Measurements from ENCODE around the gene IL16. TPM values are rescaled to one million over a fixed set of nuclear protein-coding genes. Genes with fewer than 3 reads are reported as not detected.
"Not testable (repeated sequence)": the region's sequence is repeated elsewhere in the genome, so short reads cannot be mapped to it uniquely, and the experiment has no call there.

The IL16 gene
- total and polyA plus RNA-seq, 2 donors = 10.6 to 20.7 TPM

- H3K4me1 ChIP-seq (ENCODE audit: insufficient read depth) = no peaks in the 10 kb centered on the region
- H3K27ac ChIP-seq (ENCODE audit: low read depth) = no peak overlapping the region
- WGBS = 82% methylated on average over 11 of the region's 11 CpGs
- no peak overlapping the region for H3K4me3 ChIP-seq (ENCODE audit: low read depth, low read length)
- DNase-seq (ENCODE audit: extremely low spot score) = no peak
- no peaks in the 10 kb centered on the region for H3K36me3 ChIP-seq (ENCODE audit: insufficient read depth)
Measured at GRCh38 chr15:81199031-81199779, 2.5 kb downstream of the IL16 start.

DNA sequence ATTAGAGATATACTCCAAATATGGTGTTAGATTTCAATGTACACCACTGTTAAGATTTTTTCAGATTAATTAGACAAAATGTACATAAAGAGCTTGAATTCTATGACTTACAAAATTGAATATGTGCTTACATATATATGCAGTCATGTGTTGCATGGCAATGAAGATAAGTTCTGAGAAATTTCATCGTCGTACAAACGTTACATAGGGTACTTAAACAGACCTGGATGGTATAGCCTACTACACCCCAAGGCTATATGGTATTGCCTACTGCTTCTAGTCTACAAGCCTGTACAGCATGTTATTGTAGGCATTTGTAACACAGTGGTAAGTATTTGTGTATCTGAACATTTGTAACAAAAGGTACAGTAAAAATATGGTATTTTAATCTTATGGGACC is 9.3 kb downstream of the IL16 start:
- Histone ChIP-seq H3K36me3 (ENCODE audit: insufficient read depth) (no peaks in the 10 kb centered on the region), H3K4me1 (ENCODE audit: insufficient read depth) (no peaks in the 10 kb centered on the region), H3K27ac (ENCODE audit: low read depth) (no peak overlapping the region), H3K4me3 (ENCODE audit: low read depth, low read length) (no peak overlapping the region)
- DNase-seq (ENCODE audit: extremely low spot score) = no peak
- 88% methylated on average over 3 of the region's 3 CpGs for WGBS

- H3K27ac ChIP-seq (ENCODE audit: low read depth); DNase-seq (ENCODE audit: extremely low spot score); H3K4me3 ChIP-seq (ENCODE audit: low read depth, low read length); H3K36me3 ChIP-seq (ENCODE audit: insufficient read depth); H3K4me1 ChIP-seq (ENCODE audit: insufficient read depth): not testable (repeated sequence)
- 88% methylated on average over 1 of the region's 1 CpG for WGBS
Measured at GRCh38 chr15:81207987-81208386, 11.3 kb downstream of the IL16 start.

DNA sequence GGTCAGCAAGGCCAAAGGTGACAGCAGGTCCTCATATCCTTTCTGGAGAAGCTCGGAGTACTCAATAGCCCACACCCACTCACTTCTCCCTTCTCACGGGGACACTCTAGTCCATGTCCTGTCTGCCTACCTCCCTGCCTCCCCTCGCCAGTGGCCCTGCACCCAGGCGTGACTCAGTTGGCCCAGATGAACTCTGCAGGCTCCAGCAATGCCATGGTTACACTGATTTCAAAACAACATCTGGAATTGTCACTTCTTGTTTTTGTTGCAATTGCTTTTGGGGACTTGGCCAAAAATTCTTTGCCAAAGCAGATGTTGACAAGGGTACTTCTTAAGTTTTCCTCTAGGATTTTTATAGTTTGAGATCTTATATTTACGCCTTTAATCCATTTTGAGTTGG is 13.0 kb downstream of the IL16 start:
- DNase-seq (ENCODE audit: extremely low spot score) = no peak
- no peak overlapping the region for H3K27ac ChIP-seq (ENCODE audit: low read depth)
- H3K36me3 ChIP-seq (ENCODE audit: insufficient read depth) = no peaks in the 10 kb centered on the region
- H3K4me3 ChIP-seq (ENCODE audit: low read depth, low read length) = no peak overlapping the region
- 78% methylated on average over 5 of the region's 5 CpGs for WGBS
- no peaks in the 10 kb centered on the region for H3K4me1 ChIP-seq (ENCODE audit: insufficient read depth)

DNA sequence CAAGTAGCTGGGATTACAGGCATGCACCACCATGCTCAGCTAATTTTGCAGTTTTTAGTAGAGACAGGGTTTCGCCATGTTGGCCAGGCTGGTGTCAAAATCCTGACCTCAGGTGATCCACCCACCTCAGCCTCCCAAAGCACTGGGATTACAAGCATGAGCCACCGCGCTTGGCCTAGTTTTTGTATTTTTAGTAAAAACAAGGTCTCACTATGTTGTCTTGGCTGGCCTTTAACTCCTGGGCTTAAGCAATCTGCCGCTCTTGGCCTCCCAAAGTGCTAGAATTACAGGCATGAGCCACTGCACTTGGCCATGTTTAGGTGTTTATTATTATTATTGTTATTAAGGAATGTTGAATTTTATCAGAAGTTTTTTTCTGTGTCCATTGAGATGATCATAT is 14.7 kb downstream of the IL16 start:
- no peak for DNase-seq (ENCODE audit: extremely low spot score)
- Histone ChIP-seq H3K27ac (ENCODE audit: low read depth) (no peak overlapping the region), H3K4me1 (ENCODE audit: insufficient read depth) (no peaks in the 10 kb centered on the region), H3K36me3 (ENCODE audit: insufficient read depth) (no peaks in the 10 kb centered on the region), H3K4me3 (ENCODE audit: low read depth, low read length) (no peak overlapping the region)
- WGBS = 85% methylated on average over 4 of the region's 4 CpGs

GRCh38 chr15:81213982-81214381 is 17.3 kb downstream of the IL16 start:
- DNase-seq (ENCODE audit: extremely low spot score) = no peak
- Histone ChIP-seq H3K36me3 (ENCODE audit: insufficient read depth) (no peaks in the 10 kb centered on the region), H3K27ac (ENCODE audit: low read depth) (no peak overlapping the region), H3K4me1 (ENCODE audit: insufficient read depth) (no peaks in the 10 kb centered on the region), H3K4me3 (ENCODE audit: low read depth, low read length) (no peak overlapping the region)

GRCh38 chr15:81215531-81215930 is 18.9 kb downstream of the IL16 start:
- Histone ChIP-seq H3K27ac (ENCODE audit: low read depth) (no peak overlapping the region), H3K4me1 (ENCODE audit: insufficient read depth) (no peaks in the 10 kb centered on the region), H3K4me3 (ENCODE audit: low read depth, low read length) (no peak overlapping the region), H3K36me3 (ENCODE audit: insufficient read depth) (no peaks in the 10 kb centered on the region)
- 94% methylated on average over 2 of the region's 2 CpGs for WGBS
- no peak for DNase-seq (ENCODE audit: extremely low spot score)

DNA sequence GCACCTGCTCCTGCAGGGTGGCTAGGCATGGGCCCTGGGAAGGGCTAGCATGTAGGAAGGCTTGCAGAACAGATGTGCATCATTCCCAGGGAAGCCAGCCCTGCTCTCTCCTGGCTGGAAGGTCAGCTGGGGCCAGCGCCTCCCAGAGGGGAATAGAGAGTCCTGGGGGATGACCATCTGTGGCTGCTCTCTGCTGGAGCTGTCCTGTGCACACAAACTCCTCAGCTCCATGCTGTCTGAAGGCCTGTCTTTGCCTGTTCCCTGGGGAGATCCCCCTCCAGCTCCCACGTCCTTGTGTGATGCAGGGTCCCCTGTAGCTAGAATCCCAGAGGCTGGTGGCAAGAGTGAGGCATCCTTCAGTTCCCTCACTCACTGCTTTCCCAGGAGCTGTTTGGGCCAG is 19.3 kb downstream of the IL16 start:
- no peaks in the 10 kb centered on the region for H3K36me3 ChIP-seq (ENCODE audit: insufficient read depth)
- no peak overlapping the region for H3K27ac ChIP-seq (ENCODE audit: low read depth)
- DNase-seq (ENCODE audit: extremely low spot score) = no peak
- H3K4me1 ChIP-seq (ENCODE audit: insufficient read depth) = no peaks in the 10 kb centered on the region
- H3K4me3 ChIP-seq (ENCODE audit: low read depth, low read length) = no peak overlapping the region
- 93% methylated on average over 2 of the region's 2 CpGs for WGBS

- H3K36me3 ChIP-seq (ENCODE audit: insufficient read depth) = no peaks in the 10 kb centered on the region
- no peak overlapping the region for H3K27ac ChIP-seq (ENCODE audit: low read depth)
- DNase-seq (ENCODE audit: extremely low spot score) = no peak
- no peak overlapping the region for H3K4me3 ChIP-seq (ENCODE audit: low read depth, low read length)
- WGBS = 48% methylated on average over 3 of the region's 3 CpGs
- H3K4me1 ChIP-seq (ENCODE audit: insufficient read depth) = no peaks in the 10 kb centered on the region
Measured at GRCh38 chr15:81216422-81216821, 19.7 kb downstream of the IL16 start.

GRCh38 chr15:81221449-81221848 is 24.8 kb downstream of the IL16 start:
- H3K27ac ChIP-seq (ENCODE audit: low read depth) = no peak overlapping the region
- H3K4me1 ChIP-seq (ENCODE audit: insufficient read depth) = no peaks in the 10 kb centered on the region
- no peak overlapping the region for H3K4me3 ChIP-seq (ENCODE audit: low read depth, low read length)
- DNase-seq (ENCODE audit: extremely low spot score) = no peak
- WGBS = 61% methylated on average over 1 of the region's 1 CpG
- H3K36me3 ChIP-seq (ENCODE audit: insufficient read depth) = no peaks in the 10 kb centered on the region

DNA sequence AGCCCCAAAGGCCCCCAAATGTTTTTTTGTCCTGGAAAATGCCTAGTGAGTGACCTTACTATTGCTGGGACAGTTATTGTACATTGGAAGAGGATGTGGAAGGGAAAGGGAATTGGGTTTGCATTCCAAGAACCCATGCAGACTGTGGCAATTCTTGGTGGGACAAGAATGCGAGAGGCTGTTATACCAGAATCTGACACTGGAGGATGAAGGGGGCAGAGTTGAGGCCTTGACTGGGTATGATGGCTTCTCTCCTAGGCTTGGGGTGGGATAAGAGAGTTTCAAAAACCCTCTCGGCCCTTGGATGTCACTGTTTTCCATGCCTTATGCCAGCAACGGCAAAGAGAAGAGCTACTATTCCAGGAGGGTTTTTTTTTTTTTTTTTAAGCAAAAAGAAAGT is 25.3 kb downstream of the IL16 start:
- WGBS = 92% methylated on average over 3 of the region's 3 CpGs

DNA sequence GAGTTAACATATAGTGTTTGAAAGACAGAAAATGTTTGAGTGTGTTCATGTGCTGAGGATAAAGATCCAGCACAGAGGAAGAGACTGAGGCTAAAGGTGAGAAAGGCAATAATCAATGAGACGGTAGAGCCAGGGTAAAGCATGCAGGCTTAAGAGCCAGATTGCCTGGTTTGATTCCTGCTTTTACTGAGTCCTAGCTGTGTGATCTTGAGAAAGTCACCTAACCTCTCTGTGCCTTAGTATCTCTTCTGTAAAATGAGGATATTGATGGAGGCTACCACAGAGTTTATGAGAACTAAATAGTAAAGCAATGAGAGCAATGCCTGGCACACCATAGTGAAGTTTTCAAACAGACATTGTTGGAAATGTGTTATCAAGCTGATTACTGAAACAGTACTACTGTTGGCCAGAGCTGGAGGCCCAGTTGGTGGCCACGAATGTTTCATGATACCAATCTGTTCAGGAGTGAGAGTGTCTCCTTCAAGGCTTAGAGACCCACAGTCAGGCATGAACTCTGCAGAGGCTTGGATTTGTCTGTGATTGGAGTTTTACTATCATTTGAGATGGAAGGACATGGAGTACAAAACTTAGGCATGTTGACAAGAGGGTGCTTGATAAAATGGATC is 26.8 kb downstream of the IL16 start:
- no peak overlapping the region for H3K27ac ChIP-seq (ENCODE audit: low read depth)
- H3K4me3 ChIP-seq (ENCODE audit: low read depth, low read length) = no peak overlapping the region
- DNase-seq (ENCODE audit: extremely low spot score) = no peak
- no peaks in the 10 kb centered on the region for H3K36me3 ChIP-seq (ENCODE audit: insufficient read depth)
- WGBS = 77% methylated on average over 2 of the region's 2 CpGs
- H3K4me1 ChIP-seq (ENCODE audit: insufficient read depth) = no peaks in the 10 kb centered on the region

More for the DNA sequence above, 25.3 kb downstream of the IL16 start:
- Histone ChIP-seq H3K4me1 (ENCODE audit: insufficient read depth) (no peaks in the 10 kb centered on the region), H3K36me3 (ENCODE audit: insufficient read depth) (no peaks in the 10 kb centered on the region), H3K27ac (ENCODE audit: low read depth) (peak overlapping the region; percentile 6), H3K4me3 (ENCODE audit: low read depth, low read length) (no peak overlapping the region)
- no peak for DNase-seq (ENCODE audit: extremely low spot score)

DNA sequence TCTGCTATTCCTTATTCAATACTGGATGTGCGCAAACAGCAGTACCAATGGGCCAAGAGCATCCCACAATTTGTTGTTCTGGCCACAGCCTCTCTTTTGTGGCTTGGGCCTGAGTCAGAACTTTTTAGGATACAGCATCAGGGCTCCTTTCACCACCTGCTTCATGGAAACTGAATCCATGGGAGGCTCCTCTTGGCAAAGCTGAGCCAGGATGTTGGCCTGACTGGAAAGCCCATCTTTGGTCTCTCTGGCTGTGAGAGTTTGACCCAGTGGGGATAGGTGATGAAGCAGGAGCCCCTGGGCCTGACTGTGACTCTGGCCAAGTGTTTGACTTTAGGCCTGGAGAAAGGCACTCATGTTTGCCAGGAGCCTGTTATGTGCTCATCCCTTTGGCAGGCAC is 27.6 kb downstream of the IL16 start:
- H3K4me3 ChIP-seq (ENCODE audit: low read depth, low read length) = no peak overlapping the region
- no peaks in the 10 kb centered on the region for H3K4me1 ChIP-seq (ENCODE audit: insufficient read depth)
- H3K27ac ChIP-seq (ENCODE audit: low read depth) = no peak overlapping the region
- 93% methylated on average over 1 of the region's 1 CpG for WGBS
- DNase-seq (ENCODE audit: extremely low spot score) = no peak
- no peaks in the 10 kb centered on the region for H3K36me3 ChIP-seq (ENCODE audit: insufficient read depth)

DNA sequence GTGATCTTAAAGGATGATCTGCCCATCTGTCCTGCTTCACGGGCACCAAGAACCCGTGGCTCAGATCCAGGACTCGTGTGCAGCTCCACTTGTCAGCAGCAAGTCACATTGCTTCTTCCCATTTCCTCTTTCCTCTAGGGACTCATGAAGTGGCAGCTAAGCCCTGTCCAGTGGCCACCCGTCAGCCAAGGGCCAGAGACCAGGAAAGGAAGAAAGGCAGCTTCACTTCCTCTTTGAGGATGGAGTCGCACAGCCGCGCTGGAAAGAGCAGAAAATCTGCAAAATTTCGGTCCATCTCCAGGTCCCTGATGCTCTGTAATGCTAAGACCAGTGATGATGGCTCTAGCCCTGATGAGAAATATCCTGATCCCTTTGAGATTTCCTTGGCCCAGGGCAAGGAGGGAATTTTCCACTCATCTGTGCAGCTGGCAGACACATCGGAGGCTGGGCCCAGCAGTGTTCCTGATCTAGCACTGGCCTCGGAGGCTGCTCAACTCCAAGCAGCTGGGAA is 28.5 kb downstream of the IL16 start:
- 62% methylated on average over 10 of the region's 10 CpGs for WGBS
- H3K36me3 ChIP-seq (ENCODE audit: insufficient read depth) = no peaks in the 10 kb centered on the region
- H3K27ac ChIP-seq (ENCODE audit: low read depth) = no peak overlapping the region
- DNase-seq (ENCODE audit: extremely low spot score) = no peak
- H3K4me3 ChIP-seq (ENCODE audit: low read depth, low read length) = no peak overlapping the region
- no peaks in the 10 kb centered on the region for H3K4me1 ChIP-seq (ENCODE audit: insufficient read depth)
